ENCODE data around the gene SLC28A3. TPM values are rescaled to one million over a fixed set of nuclear protein-coding genes. Genes with fewer than 3 reads are reported as not detected.

SLC28A3 gene
- total RNA-seq, 1 experiment from 2014 or later = 0.13 TPM

- CTCF ChIA-PET = no interaction called here
- BruUV-seq (replicated peaks) = no TSS peak
- no peak for DNase-seq
- peaks cover 6% of the 10 kb centered on the region; the same call in 1 of the 2 replicates for H3K4me1 ChIP-seq (replicated peaks; ENCODE audit: insufficient read depth)
- H3K79me2 ChIP-seq (ENCODE audit: low read depth) = no peaks in the 10 kb centered on the region
- H4K20me1 ChIP-seq (ENCODE audit: insufficient read depth) = no peaks in the 10 kb centered on the region
- no peaks in the 10 kb centered on the region for H3F3A ChIP-seq (ENCODE audit: insufficient read depth, low read depth)
- H3K9me3 ChIP-seq (ENCODE audit: insufficient read depth, low read depth) = no peaks in the 10 kb centered on the region
- no peak for TF ChIP-seq CTCF (conservative IDR thresholded peaks at IDR 0.05)
- TF ChIP-seq EZH2 (IDR thresholded peaks at IDR 0.05; ENCODE audit: low read depth) = no peak
- no peaks in the 10 kb centered on the region for H3K36me3 ChIP-seq (ENCODE audit: low read depth)
- H2AFZ ChIP-seq = no peak overlapping the region
- H3K27me3 ChIP-seq (ENCODE audit: insufficient read depth, low read depth) = no peaks in the 10 kb centered on the region
- H3K27ac ChIP-seq = no peak overlapping the region
- H3K4me2 ChIP-seq = no peak overlapping the region
- H3K4me3 ChIP-seq = no peak overlapping the region
- intact Hi-C loops (cut with micrococcal nuclease; ENCODE audit: unreplicated experiment) = no loop called here
- H3K9me2 ChIP-seq (ENCODE audit: insufficient read depth) = no peaks in the 10 kb centered on the region
- POLR2A ChIA-PET (ENCODE audit: unreplicated experiment) = no interaction called here
Observed at GRCh38 chr9:84361645-84362044, 21.1 kb upstream of the SLC28A3 start.

- no TSS peak for BruUV-seq (replicated peaks)
- no peaks in the 10 kb centered on the region for H3K79me2 ChIP-seq (ENCODE audit: low read depth)
- intact Hi-C loops (cut with micrococcal nuclease; ENCODE audit: unreplicated experiment) = no loop called here
- ChIA-PET POLR2A (ENCODE audit: unreplicated experiment) (interaction anchor here (0.7 kb wide), 1 partner anchor 9 kb away, joined by 6 read pairs; no protein-coding TSS in a partner anchor), CTCF (no interaction called here)
- no peak overlapping the region for H3K4me3 ChIP-seq
- H3K27me3 ChIP-seq (ENCODE audit: insufficient read depth, low read depth) = no peaks in the 10 kb centered on the region
- no peak overlapping the region for H3K4me2 ChIP-seq
- H3K9me3 ChIP-seq (ENCODE audit: insufficient read depth, low read depth) = no peaks in the 10 kb centered on the region
- no peak for DNase-seq
- H3K27ac ChIP-seq = no peak overlapping the region
- no peaks in the 10 kb centered on the region for H3K36me3 ChIP-seq (ENCODE audit: low read depth)
- H2AFZ ChIP-seq = no peak overlapping the region
- no peaks in the 10 kb centered on the region for H4K20me1 ChIP-seq (ENCODE audit: insufficient read depth)
- peaks cover 6% of the 10 kb centered on the region; the same call in 1 of the 2 replicates for H3K4me1 ChIP-seq (replicated peaks; ENCODE audit: insufficient read depth)
- TF ChIP-seq CTCF (conservative IDR thresholded peaks at IDR 0.05) (no peak), EZH2 (IDR thresholded peaks at IDR 0.05; ENCODE audit: low read depth) (no peak)
- H3F3A ChIP-seq (ENCODE audit: insufficient read depth, low read depth) = no peaks in the 10 kb centered on the region
- H3K9me2 ChIP-seq (ENCODE audit: insufficient read depth) = no peaks in the 10 kb centered on the region
Observed at GRCh38 chr9:84357275-84357674, 16.7 kb upstream of the SLC28A3 start.

GRCh38 chr9:84354035-84354434, 13.5 kb upstream of the SLC28A3 start:
- Histone ChIP-seq H3F3A (ENCODE audit: insufficient read depth, low read depth) (no peaks in the 10 kb centered on the region), H3K4me2 (no peak overlapping the region), H4K20me1 (ENCODE audit: insufficient read depth) (no peaks in the 10 kb centered on the region), H3K4me1 (replicated peaks; ENCODE audit: insufficient read depth) (peaks cover 6% of the 10 kb centered on the region; the same call in 1 of the 2 replicates), H2AFZ (no peak overlapping the region), H3K27me3 (ENCODE audit: insufficient read depth, low read depth) (no peaks in the 10 kb centered on the region), H3K9me2 (ENCODE audit: insufficient read depth) (no peaks in the 10 kb centered on the region), H3K79me2 (ENCODE audit: low read depth) (no peaks in the 10 kb centered on the region), H3K4me3 (no peak overlapping the region), H3K36me3 (ENCODE audit: low read depth) (no peaks in the 10 kb centered on the region), H3K9me3 (ENCODE audit: insufficient read depth, low read depth) (no peaks in the 10 kb centered on the region; the same call in 1 of the 2 replicates), H3K27ac (no peak overlapping the region)
- BruUV-seq (replicated peaks) = no TSS peak
- TF ChIP-seq EZH2 (IDR thresholded peaks at IDR 0.05; ENCODE audit: low read depth) (no peak), CTCF (conservative IDR thresholded peaks at IDR 0.05) (no peak)
- POLR2A ChIA-PET (ENCODE audit: unreplicated experiment) = no interaction called here
- intact Hi-C loops (cut with micrococcal nuclease; ENCODE audit: unreplicated experiment) = no loop called here
- CTCF ChIA-PET = no interaction called here
- DNase-seq = no peak
